CMK (cell line): Measurements from ENCODE around the gene MYCN.
"Not testable (repeated sequence)": the region's sequence is repeated elsewhere in the genome, so short reads cannot be mapped to it uniquely, and the experiment has no call there.

Source experiments
- DNase-seq: peaks from one replicate; pipeline ENCODE4 v3.0.0-alpha.2; 2010; ENCODE audit warnings: low read depth

The MYCN gene

GRCh38 chr2:15943378-15944280, 3.3 kb downstream of the MYCN start:
- DNase-seq: no peak

GRCh38 chr2:15944325-15945017, 4.1 kb downstream of the MYCN start:
- no peak for DNase-seq

DNA sequence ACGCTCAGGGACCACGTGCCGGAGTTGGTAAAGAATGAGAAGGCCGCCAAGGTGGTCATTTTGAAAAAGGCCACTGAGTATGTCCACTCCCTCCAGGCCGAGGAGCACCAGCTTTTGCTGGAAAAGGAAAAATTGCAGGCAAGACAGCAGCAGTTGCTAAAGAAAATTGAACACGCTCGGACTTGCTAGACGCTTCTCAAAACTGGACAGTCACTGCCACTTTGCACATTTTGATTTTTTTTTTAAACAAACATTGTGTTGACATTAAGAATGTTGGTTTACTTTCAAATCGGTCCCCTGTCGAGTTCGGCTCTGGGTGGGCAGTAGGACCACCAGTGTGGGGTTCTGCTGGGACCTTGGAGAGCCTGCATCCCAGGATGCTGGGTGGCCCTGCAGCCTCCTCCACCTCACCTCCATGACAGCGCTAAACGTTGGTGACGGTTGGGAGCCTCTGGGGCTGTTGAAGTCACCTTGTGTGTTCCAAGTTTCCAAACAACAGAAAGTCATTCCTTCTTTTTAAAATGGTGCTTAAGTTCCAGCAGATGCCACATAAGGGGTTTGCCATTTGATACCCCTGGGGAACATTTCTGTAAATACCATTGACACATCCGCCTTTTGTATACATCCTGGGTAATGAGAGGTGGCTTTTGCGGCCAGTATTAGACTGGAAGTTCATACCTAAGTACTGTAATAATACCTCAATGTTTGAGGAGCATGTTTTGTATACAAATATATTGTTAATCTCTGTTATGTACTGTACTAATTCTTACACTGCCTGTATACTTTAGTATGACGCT, 5.8 kb downstream of the MYCN start:
- no peak for DNase-seq

DNA sequence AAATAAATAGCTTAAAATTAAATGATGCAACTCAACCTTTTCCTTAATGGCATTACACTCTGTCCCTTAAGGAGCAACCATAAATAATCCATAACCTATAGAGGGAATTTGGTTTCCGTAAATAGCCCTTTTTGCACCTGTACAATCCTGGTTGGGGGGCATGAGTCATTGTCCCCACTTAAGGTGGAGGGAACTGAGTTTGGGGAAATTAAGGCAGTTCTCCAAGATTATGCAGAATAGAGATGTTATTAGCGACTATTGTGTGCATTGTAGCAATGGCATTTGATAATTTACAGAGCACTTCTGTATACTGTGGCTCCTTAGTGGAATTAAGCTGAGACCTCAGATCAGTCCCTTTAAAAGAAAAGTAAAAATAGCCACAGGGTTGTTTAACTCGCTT, 6.6 kb downstream of the MYCN start:
- DNase-seq: no peak

GRCh38 chr2:15947431-15947830, 7.1 kb downstream of the MYCN start:
- no peak for DNase-seq

DNA sequence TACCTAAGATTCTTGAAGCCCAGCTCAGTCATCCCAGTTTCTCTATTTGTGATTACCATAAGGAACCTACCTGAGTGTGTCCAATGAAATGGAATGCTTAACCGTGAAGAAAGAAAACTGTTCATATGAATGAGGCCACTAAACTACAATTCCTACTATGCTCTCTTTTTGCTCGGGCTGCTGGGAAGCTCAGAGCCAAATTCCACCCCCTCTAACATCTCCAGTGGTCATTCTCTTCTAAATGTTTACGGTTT, 8.3 kb downstream of the MYCN start:
- DNase-seq: no peak

DNA sequence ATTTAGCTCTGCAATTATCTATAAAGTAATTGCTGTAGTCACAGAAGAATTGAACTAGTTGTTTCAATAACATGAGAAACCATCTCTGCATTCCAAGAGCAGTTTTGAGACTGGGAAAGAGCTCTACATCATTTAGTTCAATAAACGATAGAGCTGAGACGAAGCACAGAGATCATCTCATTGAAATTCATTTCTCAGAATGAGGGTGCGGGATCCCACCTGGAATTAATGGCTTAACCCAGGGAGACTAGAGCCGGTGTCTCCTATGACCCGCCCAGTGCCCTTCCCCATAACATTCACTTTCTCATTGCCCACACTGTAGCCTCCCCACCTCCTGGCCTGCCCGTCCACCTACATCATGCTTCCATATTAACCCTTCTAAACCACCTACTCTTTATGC, 8.8 kb downstream of the MYCN start:
- DNase-seq: no peak

DNA sequence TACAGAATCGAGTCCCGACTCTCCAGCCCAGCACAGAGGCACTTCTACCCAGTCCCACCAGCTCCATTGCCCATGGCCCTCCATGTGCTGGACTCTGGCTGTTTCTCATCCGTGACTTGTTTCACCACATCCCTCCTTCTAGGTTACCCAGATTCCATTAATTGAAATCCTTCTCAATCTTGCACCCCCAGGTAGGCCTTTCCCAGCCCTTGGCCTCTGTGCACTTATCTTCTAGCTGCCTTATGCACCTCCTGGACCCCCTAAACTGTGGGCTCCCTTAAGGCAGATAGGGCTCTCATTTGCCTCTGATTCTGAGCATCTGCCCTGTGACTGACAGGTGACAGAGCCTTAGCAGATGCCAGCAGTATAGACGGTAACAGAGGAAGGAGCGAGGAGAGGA, 9.2 kb downstream of the MYCN start:
- DNase-seq: no peak

DNA sequence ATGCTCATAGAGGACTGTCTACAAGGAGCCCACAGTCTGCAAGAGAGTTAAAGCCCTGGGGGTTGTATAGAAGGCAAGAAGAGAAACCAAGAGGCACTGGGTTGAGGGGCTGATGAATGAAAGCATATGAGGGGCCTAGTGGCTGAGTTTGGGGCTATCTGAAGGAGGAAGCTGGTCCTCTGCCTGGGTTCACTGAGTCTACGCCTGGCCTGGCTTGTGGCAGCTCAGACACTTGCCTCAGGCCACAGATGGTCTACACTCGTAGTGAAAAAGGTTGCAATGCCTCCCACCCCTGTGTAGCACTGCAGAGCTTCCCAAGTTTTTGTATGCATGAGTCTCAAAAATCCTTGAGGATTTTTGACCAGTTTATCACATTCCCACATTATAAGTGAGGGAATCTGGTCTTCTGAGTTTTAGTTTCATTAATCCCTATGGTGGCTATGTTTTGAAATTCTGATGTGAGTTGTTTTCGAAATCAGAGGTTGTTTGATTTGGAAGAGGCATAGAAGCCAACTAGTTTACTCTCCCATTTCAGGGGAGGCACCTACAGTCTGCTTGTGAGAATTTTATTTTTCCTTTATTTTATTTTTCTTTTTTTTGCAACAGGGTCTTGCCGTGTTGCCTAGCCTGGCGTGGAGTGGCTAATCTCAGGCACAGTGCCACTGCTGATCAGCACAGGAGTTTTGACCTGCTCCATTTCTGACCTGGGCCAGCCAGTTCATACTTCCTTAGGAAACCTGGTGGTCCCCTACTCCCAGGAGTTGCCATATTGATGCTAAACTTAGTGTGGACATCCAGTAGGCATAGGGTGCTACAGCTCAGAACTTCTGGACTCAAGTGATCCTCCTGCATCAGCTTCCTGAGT, 10.0 kb downstream of the MYCN start:
- DNase-seq: no peak

DNA sequence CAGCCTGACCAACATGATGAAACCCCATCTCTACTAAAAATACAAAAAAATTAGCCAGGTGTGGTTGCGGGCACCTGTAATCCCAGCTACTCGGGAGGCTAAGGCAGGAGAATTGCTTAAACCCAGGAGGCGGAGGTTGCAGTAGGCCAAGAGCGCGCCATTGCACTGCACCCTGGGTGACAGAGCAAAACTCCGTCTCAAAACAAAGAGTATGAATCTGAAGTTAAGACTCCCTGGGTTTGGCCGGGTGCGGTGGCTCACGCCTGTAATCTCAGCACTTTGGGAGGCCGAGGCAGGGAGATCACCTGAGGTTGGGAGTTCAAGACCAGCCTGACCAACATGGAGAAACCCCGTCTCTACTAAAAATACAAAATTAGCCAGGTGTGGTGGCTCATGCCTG, 11.6 kb downstream of the MYCN start:
- not testable (repeated sequence) for DNase-seq

DNA sequence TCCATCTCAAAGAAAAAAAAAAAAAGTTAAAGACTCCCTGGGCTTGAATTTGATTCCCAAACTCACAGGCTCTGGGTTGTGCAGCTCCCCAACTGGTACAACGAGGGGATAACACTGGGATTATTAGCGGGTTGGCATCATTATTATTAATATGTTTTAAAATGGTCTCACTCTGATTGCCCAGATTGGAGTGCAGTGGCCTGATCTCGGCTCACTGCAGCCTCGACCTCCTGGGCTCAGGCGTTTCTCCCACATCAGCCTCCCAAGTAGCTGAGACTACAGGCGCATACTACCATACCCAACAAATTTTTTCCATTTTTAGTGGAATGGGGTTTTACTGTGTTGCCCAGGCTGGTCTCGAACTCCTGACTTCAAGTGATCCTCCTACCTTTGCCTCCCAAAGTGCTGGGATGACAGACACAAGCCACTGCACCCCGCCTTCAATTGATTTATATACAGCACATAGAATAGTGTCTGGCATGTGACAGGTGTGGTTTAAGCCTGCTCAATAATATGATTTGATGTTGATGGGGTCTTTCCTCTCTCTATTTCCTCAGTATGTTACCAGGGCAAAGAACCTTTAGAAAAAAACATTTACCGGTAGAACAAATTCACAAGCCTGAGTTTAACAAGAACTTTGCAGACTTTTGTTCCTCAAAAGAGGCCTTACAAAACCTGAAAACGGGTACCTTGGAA, 12.2 kb downstream of the MYCN start:
- DNase-seq: no peak

DNA sequence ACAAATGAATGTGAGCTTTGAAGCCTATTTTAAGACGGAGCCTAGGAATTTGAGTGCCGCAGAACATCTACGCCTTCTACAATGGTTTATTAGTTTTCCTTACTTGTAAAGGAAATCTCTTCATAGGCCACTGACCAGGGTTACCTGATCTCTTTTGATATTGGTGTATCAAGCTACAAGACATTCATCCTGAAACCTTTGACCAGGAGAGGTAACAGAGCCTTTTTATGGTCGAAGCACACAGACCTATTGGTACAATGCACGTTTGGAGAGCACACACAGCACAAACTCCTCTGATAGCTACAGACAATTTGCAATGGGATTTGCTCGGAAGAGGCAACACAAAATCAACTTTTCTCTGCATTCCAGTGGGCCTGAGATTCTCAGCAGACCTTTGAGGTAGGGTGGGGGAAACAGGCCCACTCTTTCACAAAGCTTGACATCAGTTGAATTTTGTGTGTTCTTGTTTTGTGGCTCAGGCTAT, 12.8 kb downstream of the MYCN start:
- DNase-seq: no peak

- DNase-seq: no peak
Measured at GRCh38 chr2:15953891-15954680, 13.7 kb downstream of the MYCN start.

DNA sequence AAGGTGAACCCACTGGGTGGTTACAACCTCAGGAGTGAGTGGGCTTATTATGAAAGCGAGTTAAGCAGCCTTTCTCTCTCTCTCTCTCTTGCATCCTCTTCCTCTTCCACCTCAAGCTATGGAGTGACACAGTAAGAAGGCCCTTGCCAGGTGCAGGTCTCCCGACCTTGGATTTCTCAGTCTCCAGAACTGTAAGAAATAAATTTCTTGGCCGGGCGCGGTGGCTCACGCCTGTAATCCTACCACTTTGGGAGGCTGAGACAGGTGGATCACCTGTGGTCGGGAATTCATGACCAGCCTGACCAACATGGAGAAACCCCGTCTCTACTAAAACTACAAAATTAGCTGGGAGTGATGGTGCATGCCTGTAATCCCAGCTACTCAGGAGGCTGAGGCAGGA, 14.4 kb downstream of the MYCN start:
- DNase-seq: no peak

DNA sequence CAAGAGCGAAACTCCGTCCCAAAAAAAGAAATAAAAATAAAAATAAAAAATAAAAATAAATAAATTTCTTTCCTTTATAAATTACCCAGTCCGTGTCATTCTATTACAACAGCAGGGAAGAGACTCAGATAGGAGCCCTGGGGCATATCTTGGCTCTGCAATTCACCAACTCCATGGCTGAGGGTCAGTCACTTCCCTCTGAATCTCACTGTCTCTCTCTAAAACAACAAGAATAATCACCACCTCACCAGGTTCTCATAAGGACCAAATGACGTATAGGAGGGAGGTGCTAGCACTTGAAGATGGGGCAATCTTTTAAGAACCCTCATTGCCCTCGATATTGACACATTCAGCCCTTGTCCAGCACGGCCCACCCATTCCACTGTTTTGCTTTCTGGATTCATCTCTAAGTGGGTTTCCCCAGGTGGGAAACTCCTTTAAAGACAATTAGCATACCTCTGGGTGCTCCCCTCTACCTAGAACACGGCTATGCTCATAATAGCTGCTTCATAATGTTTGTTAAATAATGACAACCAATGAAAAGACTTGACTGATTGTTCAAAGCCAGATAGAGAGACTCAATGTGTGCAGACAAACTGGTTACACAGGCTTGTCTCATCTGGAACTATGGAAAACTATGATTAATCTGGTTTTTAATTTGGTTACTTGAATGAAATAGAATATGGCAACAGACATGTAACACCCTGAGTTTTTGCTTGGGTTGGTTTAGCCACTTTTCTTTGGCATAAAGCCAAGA, 15.1 kb downstream of the MYCN start:
- no peak for DNase-seq

GRCh38 chr2:15956230-15956629, 15.9 kb downstream of the MYCN start:
- no peak for DNase-seq

DNA sequence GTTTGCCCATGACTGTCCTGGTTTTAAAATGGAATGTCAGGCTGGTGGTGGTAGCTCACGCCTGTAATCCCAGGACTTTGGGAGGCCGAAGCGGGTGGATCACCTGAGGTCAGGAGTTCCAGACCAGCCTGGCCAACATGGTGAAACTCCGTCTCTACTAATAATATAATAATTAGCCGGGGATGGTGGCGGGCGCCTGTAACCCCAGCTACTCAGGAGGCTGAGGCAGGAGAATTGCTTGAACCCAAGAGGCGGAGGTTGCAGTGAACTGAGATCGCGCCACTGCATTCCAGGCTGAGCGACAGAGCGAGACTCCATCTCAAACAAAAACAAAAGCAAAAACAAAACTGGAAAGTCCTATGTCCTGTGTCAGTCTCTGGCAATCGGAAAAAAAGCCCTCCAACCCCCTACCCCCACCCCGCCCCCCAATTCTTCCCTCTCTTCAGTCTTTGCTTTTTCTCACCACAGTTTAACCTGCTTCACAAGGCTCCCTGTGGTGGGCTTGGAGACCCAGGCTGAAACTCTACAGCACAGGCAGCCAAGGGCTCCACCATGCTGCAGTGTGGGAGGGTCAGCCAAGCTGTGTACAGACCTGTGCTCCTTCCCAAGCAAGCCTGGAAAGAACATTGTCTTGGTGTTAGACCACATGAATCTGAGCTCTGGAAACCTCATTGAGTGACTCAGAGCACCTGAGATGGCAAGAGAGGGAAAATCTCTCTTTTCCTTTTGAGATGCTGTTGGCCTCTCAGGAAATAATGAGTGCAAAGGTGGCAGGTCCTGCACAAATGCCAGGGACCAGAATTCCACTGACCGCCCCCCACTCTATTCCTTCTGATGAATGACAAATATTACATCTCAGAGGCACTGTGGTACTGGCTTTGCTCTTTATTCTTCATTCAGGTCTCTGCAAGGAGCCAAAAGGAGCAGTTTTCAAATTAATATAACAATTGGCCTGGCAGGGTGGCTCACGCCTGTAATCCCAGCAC, 16.7 kb downstream of the MYCN start:
- DNase-seq: no peak
